Measurements from ENCODE around the gene EPB41L2. TPM values are rescaled to one million over a fixed set of nuclear protein-coding genes. Genes with fewer than 3 reads are reported as not detected.

EPB41L2 gene
- total RNA-seq, 1 experiment from 2014 or later: 74.8 TPM

- Histone ChIP-seq H3K36me3 (ENCODE audit: control insufficient read depth in 1 of 2, insufficient read depth in 2 of 2, low read length in 2 of 2) (no peaks in the 10 kb centered on the region), H4K20me1 (ENCODE audit: insufficient read depth) (no peaks in the 10 kb centered on the region), H3K4me3 (replicated peaks in 1 of 2; ENCODE audit: low read depth in 1 of 2, low read length in 2 of 2) (no peak overlapping the region), H3K4me2 (ENCODE audit: low read length) (no peak overlapping the region), H3K9me3 (ENCODE audit: control insufficient read depth in 1 of 2, insufficient read depth in 1 of 2, low read depth in 1 of 2, low read length in 2 of 2) (no peaks in the 10 kb centered on the region), H3K27ac (ENCODE audit: low read depth, low read length) (no peak overlapping the region), H3K27me3 (ENCODE audit: insufficient read depth, low read length) (no peaks in the 10 kb centered on the region), H3K9ac (ENCODE audit: low read length) (no peak overlapping the region), H3K4me1 (ENCODE audit: control insufficient read depth in 1 of 2, insufficient read depth in 2 of 2, low read length in 2 of 2) (no peaks in the 10 kb centered on the region), H3K9me2 (ENCODE audit: insufficient read depth) (no peaks in the 10 kb centered on the region), H2AFZ (ENCODE audit: low read depth, low read length, poor library complexity, severe bottlenecking) (no peak overlapping the region), H3K79me2 (ENCODE audit: insufficient read depth, low read length) (no peaks in the 10 kb centered on the region)
- ChIA-PET CTCF (no interaction called here), POLR2A (no interaction called here), RAD21 (ENCODE audit: low non-redundant PET in 1 of 2, low total read pairs in 2 of 2, uncharacterized antibody in 2 of 2, unreplicated experiment in 2 of 2) (no interaction called here)
- intact Hi-C loops (cut with micrococcal nuclease): no loop called here
- TF ChIP-seq POLR2A (IDR thresholded peaks at IDR 0.05; ENCODE audit: borderline replicate concordance, extremely low read depth, insufficient read depth, insufficient read length) (no peak), REST (IDR thresholded peaks at IDR 0.05; ENCODE audit: low read depth) (no peak), YY1 (IDR thresholded peaks at IDR 0.05; ENCODE audit: extremely low read depth, insufficient replicate concordance, low read depth, low read length) (no peak), EZH2 (IDR thresholded peaks at IDR 0.05) (no peak), ZBTB33 (IDR thresholded peaks at IDR 0.05; ENCODE audit: extremely low read depth, insufficient replicate concordance, low read length) (no peak)
- ATAC-seq: no peak
- BruUV-seq (replicated peaks): no TSS peak
- no peak for DNase-seq (ENCODE audit: low read depth, low spot score)
Measured at GRCh38 chr6:130815200-130816071, 247.6 kb downstream of the EPB41L2 start.
